ENCODE results near the gene LNP1. TPM values are rescaled to one million over a fixed set of nuclear protein-coding genes. Genes with fewer than 3 reads are reported as not detected.
A peak's percentile ranks its signal among the peaks of the same experiment; 100 is the strongest.
"Not testable (repeated sequence)": the region's sequence is repeated elsewhere in the genome, so short reads cannot be mapped to it uniquely, and the experiment has no call there.

LNP1 gene, protein sequence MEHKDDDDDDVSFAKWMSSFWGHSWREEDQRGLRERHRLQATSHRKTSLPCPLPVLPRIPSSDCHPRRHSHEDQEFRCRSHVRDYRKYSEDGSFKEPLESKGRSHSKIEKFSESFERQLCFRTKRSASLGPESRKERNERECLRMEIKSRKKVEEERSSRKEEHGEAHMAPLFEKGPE
- 2.9 and 3.2 TPM in 2 replicates for total RNA-seq

DNA sequence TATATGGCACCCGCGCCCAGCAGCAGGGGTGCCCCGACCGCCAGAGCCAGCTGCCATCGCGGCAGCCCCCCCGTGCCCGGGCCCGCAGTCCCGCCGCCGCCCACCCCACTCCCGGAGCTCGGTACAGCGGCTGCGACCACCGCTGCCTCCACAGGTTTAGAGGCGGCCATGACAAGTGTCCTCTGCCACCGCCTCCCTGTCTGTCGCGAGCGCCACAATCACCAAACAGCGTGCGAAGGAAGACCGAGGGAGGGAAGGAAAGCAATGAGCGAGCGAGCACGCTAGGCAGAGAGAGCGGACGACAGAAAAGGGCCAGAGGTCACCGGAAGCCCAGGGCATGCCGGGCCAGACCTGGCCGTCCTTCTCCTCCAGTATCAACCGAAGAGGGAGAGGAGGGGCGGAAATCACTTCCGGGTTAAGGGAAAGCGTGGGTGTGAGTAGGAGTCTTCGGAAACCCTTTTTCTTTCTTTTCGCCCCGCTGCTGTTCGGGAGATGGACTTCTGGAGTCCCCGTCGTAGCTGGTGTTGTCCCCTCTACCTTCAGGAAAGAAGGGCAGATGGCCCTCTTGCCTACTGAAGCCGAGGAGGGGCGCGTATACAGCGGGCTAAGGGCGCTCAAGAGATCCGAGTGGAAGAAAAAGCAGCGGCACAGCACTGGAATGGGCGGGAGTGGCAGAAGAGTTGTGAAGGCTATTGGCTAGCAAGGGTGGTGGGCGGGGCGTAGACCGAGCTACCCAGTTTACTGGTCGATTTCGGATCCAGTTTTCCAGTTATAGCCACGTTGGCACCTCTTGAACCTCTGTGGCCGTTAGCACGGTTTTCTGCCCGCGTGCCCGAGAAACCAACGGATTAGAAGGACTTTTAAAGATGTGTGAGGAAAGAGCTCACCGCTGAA is at the start of gene LNP1, which contains the start of gene TOMM70:
TSS of gene LNP1 (plus strand) at position 760 of the 894 bp plus-strand sequence. CDS start 28,191 bp downstream, outside the sequence.
TSS of gene TOMM70 (minus strand) at position 310 of the 894 bp plus-strand sequence. CDS start at position 170, 140 bp downstream.
- H2AFZ ChIP-seq (ENCODE audit: low read length) = peak within 1 kb of the TSS; percentile 94
- peak within 1 kb of the TSS; percentile 100 for H3K27ac ChIP-seq (ENCODE audit: low read depth, low read length)
- no peaks in the 10 kb centered on the region for H3K36me3 ChIP-seq (ENCODE audit: insufficient read depth, low read length)
- no peaks in the 10 kb centered on the region for H3K9me3 ChIP-seq (ENCODE audit: low read depth, low read length)
- H3K4me3 ChIP-seq (ENCODE audit: insufficient read depth, low read length) = peak within 1 kb of the TSS; percentile 90
- TF ChIP-seq, protein P1, sequence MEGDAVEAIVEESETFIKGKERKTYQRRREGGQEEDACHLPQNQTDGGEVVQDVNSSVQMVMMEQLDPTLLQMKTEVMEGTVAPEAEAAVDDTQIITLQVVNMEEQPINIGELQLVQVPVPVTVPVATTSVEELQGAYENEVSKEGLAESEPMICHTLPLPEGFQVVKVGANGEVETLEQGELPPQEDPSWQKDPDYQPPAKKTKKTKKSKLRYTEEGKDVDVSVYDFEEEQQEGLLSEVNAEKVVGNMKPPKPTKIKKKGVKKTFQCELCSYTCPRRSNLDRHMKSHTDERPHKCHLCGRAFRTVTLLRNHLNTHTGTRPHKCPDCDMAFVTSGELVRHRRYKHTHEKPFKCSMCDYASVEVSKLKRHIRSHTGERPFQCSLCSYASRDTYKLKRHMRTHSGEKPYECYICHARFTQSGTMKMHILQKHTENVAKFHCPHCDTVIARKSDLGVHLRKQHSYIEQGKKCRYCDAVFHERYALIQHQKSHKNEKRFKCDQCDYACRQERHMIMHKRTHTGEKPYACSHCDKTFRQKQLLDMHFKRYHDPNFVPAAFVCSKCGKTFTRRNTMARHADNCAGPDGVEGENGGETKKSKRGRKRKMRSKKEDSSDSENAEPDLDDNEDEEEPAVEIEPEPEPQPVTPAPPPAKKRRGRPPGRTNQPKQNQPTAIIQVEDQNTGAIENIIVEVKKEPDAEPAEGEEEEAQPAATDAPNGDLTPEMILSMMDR (IDR thresholded peaks at IDR 0.05; ENCODE audit: extremely low read depth, low read depth, low read length) = no peak
- H3K27me3 ChIP-seq (ENCODE audit: insufficient read depth, low read length) = no peaks in the 10 kb centered on the region
- DNase-seq (ENCODE audit: insufficient read length, low spot score, missing footprints) = peak; percentile 96
- H3K79me2 ChIP-seq (ENCODE audit: insufficient read depth, low read length) = peaks cover 83% of the 10 kb centered on the region
- H3K4me1 ChIP-seq (ENCODE audit: insufficient read depth, low read length) = peaks cover 29% of the 10 kb centered on the region
- peaks cover 27% of the 10 kb centered on the region for H4K20me1 ChIP-seq (ENCODE audit: insufficient read depth, low read length)
- peak within 1 kb of the TSS; percentile 100 for H3K4me2 ChIP-seq (ENCODE audit: insufficient read depth, low read length)

DNA sequence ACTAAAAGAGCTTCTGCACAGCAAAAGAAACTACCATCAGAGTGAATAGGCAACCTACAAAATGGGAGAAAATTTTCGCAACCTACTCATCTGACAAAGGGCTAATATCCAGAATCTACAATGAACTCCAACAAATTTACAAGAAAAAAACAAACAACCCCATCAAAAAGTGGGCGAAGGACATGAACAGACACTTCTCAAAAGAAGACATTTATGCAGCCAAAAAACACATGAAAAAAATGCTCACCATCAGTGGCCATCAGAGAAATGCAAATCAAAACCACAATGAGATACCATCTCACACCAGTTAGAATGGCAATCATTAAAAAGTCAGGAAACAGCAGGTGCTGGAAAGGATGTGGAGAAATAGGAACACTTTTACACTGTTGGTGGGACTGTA is 49.6 kb upstream of the LNP1 start:
- not testable (repeated sequence) for H2AFZ ChIP-seq (ENCODE audit: low read length); H4K20me1 ChIP-seq (ENCODE audit: insufficient read depth, low read length); H3K4me1 ChIP-seq (ENCODE audit: insufficient read depth, low read length); H3K27me3 ChIP-seq (ENCODE audit: insufficient read depth, low read length); DNase-seq (ENCODE audit: insufficient read length, low spot score, missing footprints); H3K4me2 ChIP-seq (ENCODE audit: insufficient read depth, low read length); H3K9me3 ChIP-seq (ENCODE audit: low read depth, low read length); H3K79me2 ChIP-seq (ENCODE audit: insufficient read depth, low read length); H3K4me3 ChIP-seq (ENCODE audit: insufficient read depth, low read length); H3K27ac ChIP-seq (ENCODE audit: low read depth, low read length)
- peaks cover 50% of the 10 kb centered on the region for H3K36me3 ChIP-seq (ENCODE audit: insufficient read depth, low read length)

DNA sequence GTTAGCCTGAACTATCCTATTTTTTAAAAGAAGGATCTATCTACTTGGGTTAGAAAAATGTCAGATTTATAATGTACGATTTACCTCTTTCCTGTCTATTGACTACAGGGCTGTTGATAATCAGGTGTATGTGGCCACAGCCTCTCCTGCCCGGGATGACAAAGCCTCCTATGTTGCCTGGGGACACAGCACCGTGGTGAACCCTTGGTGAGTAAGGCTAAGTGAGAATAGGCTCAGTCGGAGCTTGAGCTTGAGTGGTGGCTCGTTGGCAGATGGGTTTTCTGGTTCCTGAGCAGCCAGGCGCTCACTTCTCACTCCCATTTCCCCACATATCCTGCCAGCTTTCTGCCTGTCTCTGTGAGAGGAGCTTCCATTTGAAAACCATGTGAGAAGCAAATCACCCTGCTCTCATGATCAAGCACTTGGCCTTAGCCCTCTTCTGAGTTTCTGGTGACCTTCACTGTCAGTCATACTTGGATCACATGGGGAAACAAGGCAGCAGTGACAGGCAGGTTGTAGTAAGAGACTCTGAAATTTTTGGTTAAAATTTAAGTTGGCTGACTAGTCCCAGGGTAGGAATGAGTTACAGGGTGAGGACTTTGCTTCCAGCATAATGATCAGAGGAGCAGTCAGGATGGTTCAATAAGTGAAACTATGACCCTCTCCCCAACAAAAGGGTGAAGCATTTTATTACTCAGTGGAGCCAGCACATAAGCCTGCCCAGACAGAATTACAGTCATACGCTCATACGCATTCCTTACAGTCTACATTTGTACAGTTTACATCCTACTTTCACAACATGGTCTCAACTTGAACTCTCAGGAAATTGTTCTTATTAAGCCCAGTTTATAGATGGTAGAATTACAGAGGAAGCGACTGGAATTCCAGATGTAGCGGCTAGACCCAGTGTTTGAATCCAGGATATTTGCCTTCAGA is 48.8 kb upstream of the LNP1 start:
- no peak overlapping the region for H3K4me3 ChIP-seq (ENCODE audit: insufficient read depth, low read length)
- no peak overlapping the region for H3K4me2 ChIP-seq (ENCODE audit: insufficient read depth, low read length)
- no peaks in the 10 kb centered on the region for H3K27me3 ChIP-seq (ENCODE audit: insufficient read depth, low read length)
- no peaks in the 10 kb centered on the region for H3K4me1 ChIP-seq (ENCODE audit: insufficient read depth, low read length)
- H2AFZ ChIP-seq (ENCODE audit: low read length) = no peak overlapping the region
- no peaks in the 10 kb centered on the region for H3K79me2 ChIP-seq (ENCODE audit: insufficient read depth, low read length)
- peaks cover 51% of the 10 kb centered on the region for H3K36me3 ChIP-seq (ENCODE audit: insufficient read depth, low read length)
- H3K27ac ChIP-seq (ENCODE audit: low read depth, low read length) = no peak overlapping the region
- no peaks in the 10 kb centered on the region for H4K20me1 ChIP-seq (ENCODE audit: insufficient read depth, low read length)
- no peak for DNase-seq (ENCODE audit: insufficient read length, low spot score, missing footprints)
- H3K9me3 ChIP-seq (ENCODE audit: low read depth, low read length) = no peaks in the 10 kb centered on the region
- TF ChIP-seq, protein P1 (IDR thresholded peaks at IDR 0.05; ENCODE audit: extremely low read depth, low read depth, low read length) = no peak

DNA sequence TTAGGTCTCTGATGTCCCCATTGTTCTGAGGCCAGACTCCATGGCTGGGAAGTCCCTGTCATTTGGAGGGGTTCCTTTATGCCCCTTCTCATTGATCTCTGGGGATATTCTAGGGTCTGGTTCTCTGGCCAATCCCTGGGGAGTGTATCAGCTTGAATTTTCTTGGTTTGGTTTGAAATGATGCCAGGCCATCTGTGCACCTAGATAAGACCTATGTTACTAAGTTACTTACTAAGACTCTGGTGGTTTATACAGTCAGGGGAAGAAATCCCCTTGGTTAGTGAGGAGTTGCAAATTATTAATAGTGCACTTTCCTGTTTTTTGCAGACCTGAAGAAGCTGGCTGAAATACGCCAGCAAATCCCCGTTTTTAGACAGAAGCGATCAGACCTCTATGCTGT is 46.5 kb upstream of the LNP1 start:
- Histone ChIP-seq H3K4me3 (ENCODE audit: insufficient read depth, low read length) (no peak overlapping the region), H3K27ac (ENCODE audit: low read depth, low read length) (no peak overlapping the region), H3K36me3 (ENCODE audit: insufficient read depth, low read length) (peaks cover 42% of the 10 kb centered on the region), H3K4me2 (ENCODE audit: insufficient read depth, low read length) (no peak overlapping the region), H3K27me3 (ENCODE audit: insufficient read depth, low read length) (no peaks in the 10 kb centered on the region), H2AFZ (ENCODE audit: low read length) (no peak overlapping the region), H3K4me1 (ENCODE audit: insufficient read depth, low read length) (no peaks in the 10 kb centered on the region), H4K20me1 (ENCODE audit: insufficient read depth, low read length) (no peaks in the 10 kb centered on the region), H3K79me2 (ENCODE audit: insufficient read depth, low read length) (no peaks in the 10 kb centered on the region), H3K9me3 (ENCODE audit: low read depth, low read length) (no peaks in the 10 kb centered on the region)
- DNase-seq (ENCODE audit: insufficient read length, low spot score, missing footprints) = no peak
- TF ChIP-seq, protein P1 (IDR thresholded peaks at IDR 0.05; ENCODE audit: extremely low read depth, low read depth, low read length) = no peak

Data from osteoblast (primary cell).